ENCODE measurements around the gene GUCY1B1. TPM values are rescaled to one million over a fixed set of nuclear protein-coding genes. Genes with fewer than 3 reads are reported as not detected.

GUCY1B1 gene
- total RNA-seq, 1 donor from 2014 or later: 1.5 TPM

GRCh38 chr4:155734951-155735350 is 23.9 kb upstream of the GUCY1B1 start:
- TF ChIP-seq EZH2 (IDR thresholded peaks at IDR 0.05; ENCODE audit: insufficient read depth, low read length): no peak
- no peak for TF ChIP-seq CTCF (IDR thresholded peaks at IDR 0.05; ENCODE audit: insufficient read depth, low read depth, low read length)
- peaks cover 4% of the 10 kb centered on the region for H3K27me3 Mint-ChIP-seq (ENCODE audit: low read depth, unreplicated experiment)
- no peak for FAIRE-seq

GRCh38 chr4:155735496-155735895 is 23.3 kb upstream of the GUCY1B1 start:
- H3K4me1 Mint-ChIP-seq (ENCODE audit: low read depth, unreplicated experiment): no peaks in the 10 kb centered on the region
- no peaks in the 10 kb centered on the region for H3K4me1 ChIP-seq (ENCODE audit: insufficient read depth, low read length)
- no peak overlapping the region for H3K4me3 ChIP-seq (ENCODE audit: insufficient read depth, low read depth, low read length)
- no peaks in the 10 kb centered on the region for H3K36me3 Mint-ChIP-seq (ENCODE audit: low read depth, unreplicated experiment)
- H3K4me3 Mint-ChIP-seq (ENCODE audit: unreplicated experiment): no peak overlapping the region
- H3K27me3 ChIP-seq (ENCODE audit: insufficient read depth, low read length): no peaks in the 10 kb centered on the region
- H4K20me1 ChIP-seq (ENCODE audit: insufficient read depth, low read length): no peaks in the 10 kb centered on the region
- no peaks in the 10 kb centered on the region for H3K79me2 ChIP-seq (ENCODE audit: insufficient read depth, low read length)
- no peaks in the 10 kb centered on the region for H3K36me3 ChIP-seq (ENCODE audit: insufficient read depth, low read length)
- H3K9me3 Mint-ChIP-seq (ENCODE audit: unreplicated experiment): no peaks in the 10 kb centered on the region
- no peak overlapping the region for H3K4me2 ChIP-seq (ENCODE audit: low read length)
- no peak overlapping the region for H3K9ac ChIP-seq (ENCODE audit: low read length)
- no peak for FAIRE-seq
- no peak overlapping the region for H3K27ac Mint-ChIP-seq (ENCODE audit: unreplicated experiment)
- H3K9me3 ChIP-seq (ENCODE audit: insufficient read depth, low read depth, low read length): no peaks in the 10 kb centered on the region
- TF ChIP-seq CTCF (IDR thresholded peaks at IDR 0.05; ENCODE audit: insufficient read depth, low read depth, low read length) (no peak), EZH2 (IDR thresholded peaks at IDR 0.05; ENCODE audit: insufficient read depth, low read length) (no peak)
- no peak overlapping the region for H3K27ac ChIP-seq (ENCODE audit: low read depth, low read length)
- no peak for DNase-seq (ENCODE audit: low read depth)
- H3K27me3 Mint-ChIP-seq (ENCODE audit: low read depth, unreplicated experiment): peaks cover 4% of the 10 kb centered on the region
- no peak overlapping the region for H2AFZ ChIP-seq (ENCODE audit: low read depth, low read length)

More at GRCh38 chr4:155734951-155735350, 23.9 kb upstream of the GUCY1B1 start:
- no peaks in the 10 kb centered on the region for H4K20me1 ChIP-seq (ENCODE audit: insufficient read depth, low read length)
- no peak for DNase-seq (ENCODE audit: low read depth)
- H3K9ac ChIP-seq (ENCODE audit: low read length): no peak overlapping the region
- H3K27me3 ChIP-seq (ENCODE audit: insufficient read depth, low read length): no peaks in the 10 kb centered on the region
- no peak overlapping the region for H3K4me2 ChIP-seq (ENCODE audit: low read length)
- H3K9me3 ChIP-seq (ENCODE audit: insufficient read depth, low read depth, low read length): no peaks in the 10 kb centered on the region
- no peaks in the 10 kb centered on the region for H3K36me3 Mint-ChIP-seq (ENCODE audit: low read depth, unreplicated experiment)
- no peaks in the 10 kb centered on the region for H3K9me3 Mint-ChIP-seq (ENCODE audit: unreplicated experiment)
- H3K4me1 Mint-ChIP-seq (ENCODE audit: low read depth, unreplicated experiment): no peaks in the 10 kb centered on the region
- no peak overlapping the region for H3K27ac ChIP-seq (ENCODE audit: low read depth, low read length)
- no peak overlapping the region for H3K4me3 Mint-ChIP-seq (ENCODE audit: unreplicated experiment)
- no peaks in the 10 kb centered on the region for H3K36me3 ChIP-seq (ENCODE audit: insufficient read depth, low read length)
- no peak overlapping the region for H3K4me3 ChIP-seq (ENCODE audit: insufficient read depth, low read depth, low read length)
- no peaks in the 10 kb centered on the region for H3K4me1 ChIP-seq (ENCODE audit: insufficient read depth, low read length)
- no peaks in the 10 kb centered on the region for H3K79me2 ChIP-seq (ENCODE audit: insufficient read depth, low read length)
- no peak overlapping the region for H3K27ac Mint-ChIP-seq (ENCODE audit: unreplicated experiment)
- no peak overlapping the region for H2AFZ ChIP-seq (ENCODE audit: low read depth, low read length)

- Histone ChIP-seq H3K9me3 (ENCODE audit: insufficient read depth, low read depth, low read length) (no peaks in the 10 kb centered on the region), H3K4me1 (ENCODE audit: insufficient read depth, low read length) (no peaks in the 10 kb centered on the region), H3K4me3 (ENCODE audit: insufficient read depth, low read depth, low read length) (no peak overlapping the region), H3K36me3 (ENCODE audit: insufficient read depth, low read length) (no peaks in the 10 kb centered on the region), H3K9ac (ENCODE audit: low read length) (no peak overlapping the region), H2AFZ (ENCODE audit: low read depth, low read length) (no peak overlapping the region), H3K79me2 (ENCODE audit: insufficient read depth, low read length) (no peaks in the 10 kb centered on the region), H3K4me2 (ENCODE audit: low read length) (no peak overlapping the region), H4K20me1 (ENCODE audit: insufficient read depth, low read length) (no peaks in the 10 kb centered on the region), H3K27ac (ENCODE audit: low read depth, low read length) (no peak overlapping the region), H3K27me3 (ENCODE audit: insufficient read depth, low read length) (no peaks in the 10 kb centered on the region)
- H3K9me3 Mint-ChIP-seq (ENCODE audit: unreplicated experiment): peaks cover under 1% of the 10 kb centered on the region
- DNase-seq (ENCODE audit: low read depth) (peak; percentile 53), FAIRE-seq (no peak)
- H3K4me3 Mint-ChIP-seq (ENCODE audit: unreplicated experiment): no peak overlapping the region
- TF ChIP-seq CTCF (IDR thresholded peaks at IDR 0.05; ENCODE audit: insufficient read depth, low read depth, low read length) (no peak), EZH2 (IDR thresholded peaks at IDR 0.05; ENCODE audit: insufficient read depth, low read length) (no peak)
- H3K36me3 Mint-ChIP-seq (ENCODE audit: low read depth, unreplicated experiment): no peaks in the 10 kb centered on the region
- peaks cover 4% of the 10 kb centered on the region for H3K27me3 Mint-ChIP-seq (ENCODE audit: low read depth, unreplicated experiment)
- H3K4me1 Mint-ChIP-seq (ENCODE audit: low read depth, unreplicated experiment): no peaks in the 10 kb centered on the region
- H3K27ac Mint-ChIP-seq (ENCODE audit: unreplicated experiment): no peak overlapping the region
Observed at GRCh38 chr4:155738548-155738947, 20.3 kb upstream of the GUCY1B1 start.

Data from astrocyte (in vitro differentiated cells and primary cell).